Raji (cell line): Measurements from ENCODE around the gene E2F1.
A peak's percentile ranks its signal among the peaks of the same experiment; 100 is the strongest.

Source experiments
- POLR2A ChIP-seq: IDR thresholded peaks from 2 replicates; pipeline ENCODE4 v1.6.1; 2011; ENCODE audit warnings: low read depth, low read length, control low read depth; ENCODE audit not compliant: insufficient read depth

Gene E2F1

GRCh38 chr20:33694639-33695012 lies 8.4 kb upstream of the E2F1 start:
- TF ChIP-seq POLR2A, result no peak

- TF ChIP-seq POLR2A, result no peak
These were observed 7.8 kb upstream of the E2F1 start for GRCh38 chr20:33693741-33694638.

- no peak for TF ChIP-seq POLR2A
These were observed 7.1 kb upstream of the E2F1 start for GRCh38 chr20:33693289-33693688.

- TF ChIP-seq POLR2A, result no peak
These were observed 3.8 kb upstream of the E2F1 start for GRCh38 chr20:33689973-33690372.

GRCh38 chr20:33689493-33689892 lies 3.3 kb upstream of the E2F1 start:
- TF ChIP-seq POLR2A, result no peak

GRCh38 chr20:33688938-33689424 lies 2.8 kb upstream of the E2F1 start:
- TF ChIP-seq POLR2A, result no peak

GRCh38 chr20:33687993-33688937 lies 2.1 kb upstream of the E2F1 start:
- no peak for TF ChIP-seq POLR2A

- TF ChIP-seq POLR2A, result no peak
These were observed 1.3 kb upstream of the E2F1 start for GRCh38 chr20:33687370-33687915.

GRCh38 chr20:33686984-33687366 lies 790 bp upstream of the E2F1 start:
- TF ChIP-seq POLR2A, result no peak

GRCh38 chr20:33685328-33686099 lies 671 bp downstream of the E2F1 start:
- TF ChIP-seq POLR2A, result peak; percentile 90

GRCh38 chr20:33684533-33685327 lies 1.5 kb downstream of the E2F1 start:
- TF ChIP-seq POLR2A, result no peak

- TF ChIP-seq POLR2A, result no peak
These were observed 4.3 kb downstream of the E2F1 start for GRCh38 chr20:33681728-33682353.

- no peak for TF ChIP-seq POLR2A
These were observed 4.9 kb downstream of the E2F1 start for GRCh38 chr20:33681288-33681687.
